WTC11 (cell line): ENCODE data around the gene RNF169. TPM values are rescaled to one million over a fixed set of nuclear protein-coding genes. Genes with fewer than 3 reads are reported as not detected.
"Not testable (repeated sequence)": the region's sequence is repeated elsewhere in the genome, so short reads cannot be mapped to it uniquely, and the experiment has no call there.

Experiments
- ATAC-seq: fragments of 200-7000 bp; cut with Tn5 transposase; 2 replicates; pipeline ENCODE4 v1.10.0; 2021; ENCODE audit warnings: mild to moderate bottlenecking, moderate library complexity
- CTCF ChIA-PET: fragments of 300-600 bp; sonication (Branson Sonifier 250); formaldehyde crosslinking; loops from one replicate; lab custom pipeline; 2021; ENCODE audit warnings: antibody characterized with exemption; lab: Charles Lee
- POLR2A ChIA-PET: fragments of 350-600 bp; sonication (Branson Sonifier 250); formaldehyde crosslinking; loops from one replicate; lab custom pipeline; 2021; ENCODE audit warnings: antibody characterized with exemption; lab: Charles Lee
- DNase-seq: peaks from one replicate; pipeline ENCODE4 v3.0.0; 2021; ENCODE audit warnings: low spot score
- H3K27ac Mint-ChIP-seq: 2 replicates; pipeline ENCODE4 v1.8.0; 2021; ENCODE audit warnings: mixed read lengths
- H3K27me3 Mint-ChIP-seq: 2 replicates; pipeline ENCODE4 v1.8.0; 2021; ENCODE audit warnings: low read depth, mild to moderate bottlenecking, moderate library complexity, mixed read lengths
- H3K36me3 Mint-ChIP-seq: 2 replicates; pipeline ENCODE4 v1.8.0; 2021; ENCODE audit warnings: mixed read lengths
- H3K4me1 Mint-ChIP-seq: 2 replicates; pipeline ENCODE4 v1.8.0; 2022; ENCODE audit warnings: mixed read lengths
- H3K4me3 Mint-ChIP-seq: 2 replicates; pipeline ENCODE4 v1.8.0; 2021; ENCODE audit warnings: mild to moderate bottlenecking, moderate library complexity, mixed read lengths
- H3K9me3 Mint-ChIP-seq: 2 replicates; pipeline ENCODE4 v1.8.0; 2021; ENCODE audit warnings: mixed read lengths
- CBFB ChIP-seq: sonication (generic); formaldehyde crosslinking; IDR thresholded peaks from 2 replicates; pipeline ENCODE4 v1.8.1; 2022; ENCODE audit warnings: mild to moderate bottlenecking, low read depth, missing genetic modification reagents
- CREB1 ChIP-seq: sonication (generic); formaldehyde crosslinking; IDR thresholded peaks from 2 replicates; pipeline ENCODE4 v1.8.0; 2023; ENCODE audit warnings: mild to moderate bottlenecking, missing genetic modification reagents
- EMX1 ChIP-seq: fragments of 250-450 bp; sonication (Bioruptor Pico); IDR thresholded peaks from 2 replicates; pipeline ENCODE4 v1.8.0; 2021; ENCODE audit warnings: mild to moderate bottlenecking
- ESRRA ChIP-seq: sonication (generic); formaldehyde crosslinking; IDR thresholded peaks from 2 replicates; pipeline ENCODE4 v1.8.1; 2022; ENCODE audit warnings: mild to moderate bottlenecking, missing genetic modification reagents, borderline replicate concordance
- ETV6 ChIP-seq: sonication (generic); formaldehyde crosslinking; IDR thresholded peaks from 2 replicates; pipeline ENCODE4 v1.8.1; 2022; ENCODE audit warnings: mild to moderate bottlenecking, missing genetic modification reagents
- FOXP1 ChIP-seq: sonication (generic); formaldehyde crosslinking; IDR thresholded peaks from 2 replicates; pipeline ENCODE4 v1.8.0; 2022; ENCODE audit warnings: missing genetic modification reagents, mild to moderate bottlenecking, moderate library complexity, borderline replicate concordance
- JUN ChIP-seq: sonication (generic); formaldehyde crosslinking; IDR thresholded peaks from 2 replicates; pipeline ENCODE4 v1.8.0; 2023; ENCODE audit warnings: mild to moderate bottlenecking, missing genetic modification reagents
- KAT7 ChIP-seq: sonication (generic); formaldehyde crosslinking; IDR thresholded peaks from 2 replicates; pipeline ENCODE4 v1.8.1; 2023; ENCODE audit warnings: missing genetic modification reagents, mild to moderate bottlenecking, borderline replicate concordance
- NFE2L1 ChIP-seq: sonication (generic); formaldehyde crosslinking; IDR thresholded peaks from 2 replicates; pipeline ENCODE4 v1.8.1; 2023; ENCODE audit warnings: missing genetic modification reagents
- NR3C1 ChIP-seq: sonication (generic); formaldehyde crosslinking; conservative IDR thresholded peaks from 2 replicates; pipeline ENCODE4 v1.8.1; 2023; ENCODE audit warnings: low read depth, mild to moderate bottlenecking, missing genetic modification reagents
- OVOL2 ChIP-seq: fragments of 250-450 bp; sonication (Bioruptor Pico); IDR thresholded peaks from 2 replicates; pipeline ENCODE4 v1.9.0; 2021; ENCODE audit warnings: mild to moderate bottlenecking, borderline replicate concordance
- RELA ChIP-seq: sonication (generic); formaldehyde crosslinking; IDR thresholded peaks from 2 replicates; pipeline ENCODE4 v1.8.1; 2022; ENCODE audit warnings: missing genetic modification reagents, mild to moderate bottlenecking, borderline replicate concordance
- TCF7 ChIP-seq: sonication (generic); formaldehyde crosslinking; IDR thresholded peaks from 2 replicates; pipeline ENCODE4 v1.8.0; 2022; ENCODE audit warnings: mild to moderate bottlenecking, low read depth, missing genetic modification reagents, moderate library complexity
- TEAD4 ChIP-seq: sonication (generic); formaldehyde crosslinking; IDR thresholded peaks from 2 replicates; pipeline ENCODE4 v1.8.0; 2022; ENCODE audit warnings: mild to moderate bottlenecking, missing genetic modification reagents
- ZNF416 ChIP-seq: fragments of 250-450 bp; sonication (Bioruptor Pico); IDR thresholded peaks from 2 replicates; pipeline ENCODE4 v1.9.0; 2021; ENCODE audit warnings: mild to moderate bottlenecking, inconsistent platforms
- total RNA-seq: library from RNA; stranded (reverse); gene quantifications from 3 replicates; pipeline ENCODE4 v1.2.3, GENCODE V29; 2021
- TF ChIP-seq, protein P1 (sequence below): sonication (generic); formaldehyde crosslinking; conservative IDR thresholded peaks from 2 replicates; pipeline ENCODE4 v1.8.1; 2023; ENCODE audit warnings: mild to moderate bottlenecking, low read depth, missing genetic modification reagents, moderate library complexity
- TF ChIP-seq, protein P2 (sequence below): sonication (generic); formaldehyde crosslinking; IDR thresholded peaks from 2 replicates; pipeline ENCODE4 v1.8.0; 2022; ENCODE audit warnings: mild to moderate bottlenecking, missing genetic modification reagents
- TF ChIP-seq, protein P3 (sequence below): fragments of 200-600 bp; IDR thresholded peaks from 2 replicates; pipeline ENCODE4 v1.8.0; 2022; ENCODE audit warnings: antibody characterized with exemption
- TF ChIP-seq, protein P4 (sequence below): fragments of 250-450 bp; sonication (Bioruptor Pico); IDR thresholded peaks from 2 replicates; pipeline ENCODE4 v1.9.0; 2021; ENCODE audit warnings: mild to moderate bottlenecking, borderline replicate concordance

The RNF169 gene
- total RNA-seq, 1 experiment from 2014 or later = 13.6 TPM

DNA sequence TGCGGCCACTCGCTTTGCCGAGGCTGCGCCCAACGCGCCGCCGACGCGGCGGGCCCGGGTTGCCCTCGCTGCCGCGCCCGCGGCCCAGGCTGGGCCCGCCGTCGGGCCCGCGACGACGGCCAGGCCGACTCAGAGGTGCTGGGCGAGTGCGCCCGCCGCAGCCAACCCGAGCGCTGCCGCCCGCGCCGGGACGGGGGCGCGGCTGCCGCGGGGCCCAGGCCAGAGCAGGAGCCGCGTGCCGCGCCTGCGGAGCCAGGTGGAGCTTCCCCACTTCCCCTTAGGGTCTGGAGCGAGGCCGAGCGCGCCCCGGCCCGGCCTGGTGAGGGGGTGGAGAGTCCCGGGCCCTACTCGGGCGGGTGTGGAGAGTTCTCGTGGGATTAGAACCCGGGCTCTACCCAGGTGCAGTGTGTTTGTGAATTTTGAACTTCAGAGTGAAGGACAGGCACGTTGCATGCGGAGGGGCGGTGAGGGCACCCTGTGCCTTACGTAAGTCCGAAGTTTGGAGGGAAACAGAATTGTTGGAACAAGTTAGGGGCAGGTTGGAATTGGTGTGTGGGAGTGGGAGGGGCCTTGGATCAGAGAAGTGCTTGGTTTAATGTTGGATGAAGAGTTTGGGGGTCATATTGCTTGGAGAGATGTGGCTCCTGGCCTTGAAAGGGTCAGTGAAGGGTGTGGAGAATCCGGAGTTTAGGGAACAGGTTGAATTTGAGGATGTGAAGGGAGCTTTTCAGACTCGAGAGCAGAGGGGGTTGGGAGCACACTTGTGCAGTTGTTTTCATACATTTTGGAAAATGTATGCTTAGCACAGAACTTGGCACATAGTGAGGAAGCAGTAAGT lies 697 bp downstream of the RNF169 start (continued):
- TF ChIP-seq CREB1 (CRISPR knock-in tag) (no peak), OVOL2 (CRISPR knock-in tag) (no peak), TEAD4 (CRISPR knock-in tag) (0 out of 2 replicates have a peak, but pooled peaks have one; percentile 33), FOXP1 (peak; percentile 89), NFE2L1 (0 out of 2 replicates have a peak, but pooled peaks have one; percentile 58)
- TF ChIP-seq, all 79 proteins: peak for 18

DNA sequence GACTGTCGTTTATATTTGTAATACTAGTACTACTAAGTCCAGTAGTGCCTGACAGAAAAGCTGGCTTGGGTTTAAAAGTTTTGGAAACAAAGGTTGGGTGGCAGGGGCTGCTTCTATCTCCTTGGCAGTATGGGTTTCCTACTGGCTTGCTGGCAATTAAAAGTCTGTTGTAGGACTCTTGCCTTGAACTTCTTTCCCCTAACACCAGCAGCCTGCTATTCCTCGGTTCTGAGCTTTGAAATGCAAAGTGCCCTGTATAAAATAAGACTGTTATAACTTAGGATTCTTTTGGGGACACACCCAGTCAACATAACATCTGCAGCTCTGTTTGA lies 1.3 kb downstream of the RNF169 start:
- H3K4me3 Mint-ChIP-seq = peak overlapping the region; percentile 82
- no peak for TF ChIP-seq TCF7 (CRISPR knock-in tag)
- TF ChIP-seq, protein P1, sequence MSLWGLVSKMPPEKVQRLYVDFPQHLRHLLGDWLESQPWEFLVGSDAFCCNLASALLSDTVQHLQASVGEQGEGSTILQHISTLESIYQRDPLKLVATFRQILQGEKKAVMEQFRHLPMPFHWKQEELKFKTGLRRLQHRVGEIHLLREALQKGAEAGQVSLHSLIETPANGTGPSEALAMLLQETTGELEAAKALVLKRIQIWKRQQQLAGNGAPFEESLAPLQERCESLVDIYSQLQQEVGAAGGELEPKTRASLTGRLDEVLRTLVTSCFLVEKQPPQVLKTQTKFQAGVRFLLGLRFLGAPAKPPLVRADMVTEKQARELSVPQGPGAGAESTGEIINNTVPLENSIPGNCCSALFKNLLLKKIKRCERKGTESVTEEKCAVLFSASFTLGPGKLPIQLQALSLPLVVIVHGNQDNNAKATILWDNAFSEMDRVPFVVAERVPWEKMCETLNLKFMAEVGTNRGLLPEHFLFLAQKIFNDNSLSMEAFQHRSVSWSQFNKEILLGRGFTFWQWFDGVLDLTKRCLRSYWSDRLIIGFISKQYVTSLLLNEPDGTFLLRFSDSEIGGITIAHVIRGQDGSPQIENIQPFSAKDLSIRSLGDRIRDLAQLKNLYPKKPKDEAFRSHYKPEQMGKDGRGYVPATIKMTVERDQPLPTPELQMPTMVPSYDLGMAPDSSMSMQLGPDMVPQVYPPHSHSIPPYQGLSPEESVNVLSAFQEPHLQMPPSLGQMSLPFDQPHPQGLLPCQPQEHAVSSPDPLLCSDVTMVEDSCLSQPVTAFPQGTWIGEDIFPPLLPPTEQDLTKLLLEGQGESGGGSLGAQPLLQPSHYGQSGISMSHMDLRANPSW = no peak
- no peak for TF ChIP-seq NR3C1 (CRISPR knock-in tag)
- TF ChIP-seq, protein P2, sequence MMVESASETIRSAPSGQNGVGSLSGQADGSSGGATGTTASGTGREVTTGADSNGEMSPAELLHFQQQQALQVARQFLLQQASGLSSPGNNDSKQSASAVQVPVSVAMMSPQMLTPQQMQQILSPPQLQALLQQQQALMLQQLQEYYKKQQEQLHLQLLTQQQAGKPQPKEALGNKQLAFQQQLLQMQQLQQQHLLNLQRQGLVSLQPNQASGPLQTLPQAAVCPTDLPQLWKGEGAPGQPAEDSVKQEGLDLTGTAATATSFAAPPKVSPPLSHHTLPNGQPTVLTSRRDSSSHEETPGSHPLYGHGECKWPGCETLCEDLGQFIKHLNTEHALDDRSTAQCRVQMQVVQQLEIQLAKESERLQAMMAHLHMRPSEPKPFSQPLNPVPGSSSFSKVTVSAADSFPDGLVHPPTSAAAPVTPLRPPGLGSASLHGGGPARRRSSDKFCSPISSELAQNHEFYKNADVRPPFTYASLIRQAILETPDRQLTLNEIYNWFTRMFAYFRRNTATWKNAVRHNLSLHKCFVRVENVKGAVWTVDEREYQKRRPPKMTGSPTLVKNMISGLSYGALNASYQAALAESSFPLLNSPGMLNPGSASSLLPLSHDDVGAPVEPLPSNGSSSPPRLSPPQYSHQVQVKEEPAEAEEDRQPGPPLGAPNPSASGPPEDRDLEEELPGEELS (CRISPR knock-in tag) = no peak
- no peak for TF ChIP-seq RELA (CRISPR knock-in tag)
- no peak for TF ChIP-seq EMX1 (CRISPR knock-in tag)
- no peak for TF ChIP-seq ESRRA (CRISPR knock-in tag)
- no peak for TF ChIP-seq ETV6 (CRISPR knock-in tag)
- TF ChIP-seq, all 79 proteins: peak for 0
- POLR2A ChIA-PET = interaction anchor here (0.7 kb wide), 1 partner anchor 23 kb away, joined by 3 read pairs; no protein-coding TSS in a partner anchor
- Mint-ChIP-seq H3K36me3 (no peaks in the 10 kb centered on the region), H3K27me3 (peaks cover 9% of the 10 kb centered on the region), H3K27ac (no peak overlapping the region), H3K9me3 (no peaks in the 10 kb centered on the region), H3K4me1 (peaks cover 34% of the 10 kb centered on the region)
- DNase-seq (no peak), ATAC-seq (no peak)
- CTCF ChIA-PET = interaction anchor here (1.0 to 2.8 kb wide), 3 partner anchors 10 to 49 kb away, joined by 3 to 19 read pairs (median 9); no protein-coding TSS in a partner anchor

DNA sequence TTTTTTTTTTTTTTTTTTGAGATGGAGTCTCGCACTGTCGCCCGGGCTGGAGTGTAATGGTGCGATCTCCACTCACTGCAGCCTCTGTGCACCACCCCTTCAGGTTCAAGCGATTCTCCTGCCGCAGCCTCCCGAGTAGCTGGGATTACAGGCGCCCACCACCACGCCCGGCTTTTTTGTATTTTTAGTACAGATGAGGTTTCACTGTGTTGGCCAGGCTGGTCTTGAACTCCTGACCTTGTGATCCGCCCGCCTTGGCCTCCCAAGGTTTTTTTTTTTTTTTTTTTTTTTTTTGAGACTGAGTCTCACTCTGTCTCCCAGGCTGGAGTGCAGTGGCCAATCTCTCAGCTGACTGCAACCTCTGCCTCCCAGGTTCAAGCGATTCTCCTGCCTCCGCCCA lies 1.9 kb downstream of the RNF169 start:
- ATAC-seq, DNase-seq, H3K27me3 Mint-ChIP-seq, H3K27ac Mint-ChIP-seq, POLR2A ChIA-PET, H3K4me3 Mint-ChIP-seq, H3K9me3 Mint-ChIP-seq, H3K36me3 Mint-ChIP-seq: not testable (repeated sequence)
- peaks cover 41% of the 10 kb centered on the region for H3K4me1 Mint-ChIP-seq
- CTCF ChIA-PET = interaction anchor here (1.2 to 2.8 kb wide), 2 partner anchors 11 to 49 kb away, joined by 4 to 19 read pairs; no protein-coding TSS in a partner anchor

DNA sequence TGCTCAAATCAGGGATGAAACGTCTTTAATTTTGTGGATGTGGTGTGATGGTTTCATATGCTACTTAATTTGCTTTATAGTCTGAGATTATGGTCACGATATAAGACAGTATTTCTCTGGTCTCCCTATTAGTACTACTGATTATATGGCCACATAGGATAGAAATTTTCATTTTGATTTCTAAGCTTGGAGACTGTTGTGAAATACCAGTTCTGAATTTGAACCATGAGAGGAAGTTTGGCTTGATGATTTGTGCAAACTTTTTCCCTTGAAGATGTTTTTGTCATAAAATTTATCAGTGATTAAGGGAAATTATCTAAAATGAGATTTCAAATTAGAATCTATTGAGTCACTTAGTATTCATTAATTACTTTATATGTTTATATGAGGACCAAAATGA lies 2.7 kb downstream of the RNF169 start:
- no peak overlapping the region for H3K4me3 Mint-ChIP-seq
- ChIA-PET POLR2A (interaction anchor here (0.7 kb wide), 1 partner anchor 197 kb away, joined by 4 read pairs; no protein-coding TSS in a partner anchor), CTCF (interaction anchor here (1.2 kb wide), 1 partner anchor 50 kb away, joined by 4 read pairs; no protein-coding TSS in a partner anchor)
- H3K36me3 Mint-ChIP-seq = peaks cover under 1% of the 10 kb centered on the region
- DNase-seq (no peak), ATAC-seq (no peak)
- H3K27ac Mint-ChIP-seq = no peak overlapping the region
- peaks cover 9% of the 10 kb centered on the region for H3K27me3 Mint-ChIP-seq
- peaks cover under 1% of the 10 kb centered on the region for H3K9me3 Mint-ChIP-seq
- H3K4me1 Mint-ChIP-seq = peaks cover 46% of the 10 kb centered on the region
- TF ChIP-seq, protein P3, sequence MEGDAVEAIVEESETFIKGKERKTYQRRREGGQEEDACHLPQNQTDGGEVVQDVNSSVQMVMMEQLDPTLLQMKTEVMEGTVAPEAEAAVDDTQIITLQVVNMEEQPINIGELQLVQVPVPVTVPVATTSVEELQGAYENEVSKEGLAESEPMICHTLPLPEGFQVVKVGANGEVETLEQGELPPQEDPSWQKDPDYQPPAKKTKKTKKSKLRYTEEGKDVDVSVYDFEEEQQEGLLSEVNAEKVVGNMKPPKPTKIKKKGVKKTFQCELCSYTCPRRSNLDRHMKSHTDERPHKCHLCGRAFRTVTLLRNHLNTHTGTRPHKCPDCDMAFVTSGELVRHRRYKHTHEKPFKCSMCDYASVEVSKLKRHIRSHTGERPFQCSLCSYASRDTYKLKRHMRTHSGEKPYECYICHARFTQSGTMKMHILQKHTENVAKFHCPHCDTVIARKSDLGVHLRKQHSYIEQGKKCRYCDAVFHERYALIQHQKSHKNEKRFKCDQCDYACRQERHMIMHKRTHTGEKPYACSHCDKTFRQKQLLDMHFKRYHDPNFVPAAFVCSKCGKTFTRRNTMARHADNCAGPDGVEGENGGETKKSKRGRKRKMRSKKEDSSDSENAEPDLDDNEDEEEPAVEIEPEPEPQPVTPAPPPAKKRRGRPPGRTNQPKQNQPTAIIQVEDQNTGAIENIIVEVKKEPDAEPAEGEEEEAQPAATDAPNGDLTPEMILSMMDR = no peak
- TF ChIP-seq CBFB (CRISPR knock-in tag) (no peak), KAT7 (CRISPR knock-in tag) (no peak), FOXP1 (no peak), JUN (CRISPR knock-in tag) (no peak), ZNF416 (CRISPR knock-in tag) (no peak)
- TF ChIP-seq, protein P4, sequence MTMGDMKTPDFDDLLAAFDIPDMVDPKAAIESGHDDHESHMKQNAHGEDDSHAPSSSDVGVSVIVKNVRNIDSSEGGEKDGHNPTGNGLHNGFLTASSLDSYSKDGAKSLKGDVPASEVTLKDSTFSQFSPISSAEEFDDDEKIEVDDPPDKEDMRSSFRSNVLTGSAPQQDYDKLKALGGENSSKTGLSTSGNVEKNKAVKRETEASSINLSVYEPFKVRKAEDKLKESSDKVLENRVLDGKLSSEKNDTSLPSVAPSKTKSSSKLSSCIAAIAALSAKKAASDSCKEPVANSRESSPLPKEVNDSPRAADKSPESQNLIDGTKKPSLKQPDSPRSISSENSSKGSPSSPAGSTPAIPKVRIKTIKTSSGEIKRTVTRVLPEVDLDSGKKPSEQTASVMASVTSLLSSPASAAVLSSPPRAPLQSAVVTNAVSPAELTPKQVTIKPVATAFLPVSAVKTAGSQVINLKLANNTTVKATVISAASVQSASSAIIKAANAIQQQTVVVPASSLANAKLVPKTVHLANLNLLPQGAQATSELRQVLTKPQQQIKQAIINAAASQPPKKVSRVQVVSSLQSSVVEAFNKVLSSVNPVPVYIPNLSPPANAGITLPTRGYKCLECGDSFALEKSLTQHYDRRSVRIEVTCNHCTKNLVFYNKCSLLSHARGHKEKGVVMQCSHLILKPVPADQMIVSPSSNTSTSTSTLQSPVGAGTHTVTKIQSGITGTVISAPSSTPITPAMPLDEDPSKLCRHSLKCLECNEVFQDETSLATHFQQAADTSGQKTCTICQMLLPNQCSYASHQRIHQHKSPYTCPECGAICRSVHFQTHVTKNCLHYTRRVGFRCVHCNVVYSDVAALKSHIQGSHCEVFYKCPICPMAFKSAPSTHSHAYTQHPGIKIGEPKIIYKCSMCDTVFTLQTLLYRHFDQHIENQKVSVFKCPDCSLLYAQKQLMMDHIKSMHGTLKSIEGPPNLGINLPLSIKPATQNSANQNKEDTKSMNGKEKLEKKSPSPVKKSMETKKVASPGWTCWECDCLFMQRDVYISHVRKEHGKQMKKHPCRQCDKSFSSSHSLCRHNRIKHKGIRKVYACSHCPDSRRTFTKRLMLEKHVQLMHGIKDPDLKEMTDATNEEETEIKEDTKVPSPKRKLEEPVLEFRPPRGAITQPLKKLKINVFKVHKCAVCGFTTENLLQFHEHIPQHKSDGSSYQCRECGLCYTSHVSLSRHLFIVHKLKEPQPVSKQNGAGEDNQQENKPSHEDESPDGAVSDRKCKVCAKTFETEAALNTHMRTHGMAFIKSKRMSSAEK (CRISPR knock-in tag) = no peak
